T-helper 2 cell treated with Interferon-gamma antibody and Interleukin-4, amounts not matched to agents 100 ng/mL and 5 ng/mL, for 36 hours (primary cell): ENCODE results near the gene KMT2E. TPM values are rescaled to one million over a fixed set of nuclear protein-coding genes. Genes with fewer than 3 reads are reported as not detected.

Experiments used
- intact Hi-C: fragments of 100-400 bp; cut with micrococcal nuclease; formaldehyde crosslinking; loops from one replicate; pipeline ENCODE4 v1.15.1; 2023
- total RNA-seq: library from RNA; stranded (reverse); gene quantifications from 2 replicates; pipeline ENCODE4 v1.2.3, GENCODE V29; 2022

Gene KMT2E
- total RNA-seq, 1 donor from 2014 or later, result 93.4 TPM

DNA sequence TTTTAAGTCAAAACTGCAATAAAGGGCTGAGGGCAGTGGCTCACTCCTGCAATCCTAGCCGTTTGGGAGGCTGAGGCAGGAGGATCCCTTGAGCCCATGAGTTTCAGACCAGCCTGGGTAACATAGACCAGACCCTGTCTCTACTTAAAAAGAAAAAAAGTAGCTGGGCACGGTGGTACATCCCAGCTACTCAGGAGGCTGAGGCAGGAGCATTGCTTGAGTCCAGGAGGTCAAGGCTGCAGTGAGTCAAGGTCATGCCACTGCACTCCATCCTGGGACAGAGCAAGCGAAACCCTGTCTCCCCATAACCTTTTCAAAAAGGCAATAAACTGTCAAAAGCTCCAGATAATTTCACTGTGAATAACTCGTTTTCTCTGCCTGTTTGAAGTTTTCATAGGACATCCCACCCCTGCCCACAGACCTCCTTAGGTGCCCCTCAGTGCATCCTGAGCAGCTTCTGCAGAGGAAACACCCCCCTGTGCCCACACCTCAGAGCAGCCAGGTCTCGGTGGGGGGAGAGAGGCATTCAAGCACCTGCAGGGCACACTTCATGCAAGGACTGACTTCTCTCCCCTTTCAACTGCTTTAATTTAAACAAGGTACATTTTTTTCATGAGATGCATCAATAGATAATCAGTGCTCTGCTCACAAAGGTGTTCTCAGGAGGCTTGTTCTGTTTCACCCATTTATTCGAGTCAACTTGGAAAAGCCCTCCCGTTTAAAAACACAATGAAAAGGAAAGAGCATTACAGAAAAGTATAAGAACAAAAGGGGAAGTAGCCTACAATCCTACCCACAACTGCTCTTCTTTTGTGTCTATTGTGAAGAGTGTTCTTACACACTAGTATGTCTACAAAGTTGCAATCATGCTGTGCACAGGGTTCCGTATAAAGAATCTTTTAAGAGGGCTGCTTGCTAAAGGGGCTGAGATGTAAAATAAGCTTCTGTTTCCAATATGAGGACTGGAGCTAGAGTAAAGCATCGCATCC is 104.9 kb downstream of the KMT2E start:
- intact Hi-C loops, result no loop called here

DNA sequence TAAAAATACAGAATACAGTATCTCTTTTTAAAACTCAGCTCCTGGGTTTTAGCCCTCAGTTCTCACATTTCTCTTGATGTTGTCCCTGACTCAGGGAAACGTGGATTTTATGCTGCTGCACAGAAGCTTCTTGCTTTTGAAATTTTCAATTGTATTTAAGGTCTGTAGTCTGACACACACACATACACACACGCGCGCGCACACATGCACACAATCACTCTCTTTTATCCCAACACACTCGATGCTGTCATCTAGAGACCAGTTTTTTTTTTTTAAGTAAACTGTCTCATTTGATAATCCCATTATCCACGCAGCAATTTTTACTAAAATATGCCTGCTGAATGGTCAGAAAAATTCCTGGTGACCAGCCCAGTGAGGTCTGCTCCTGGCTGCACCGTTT is 108.6 kb downstream of the KMT2E start:
- intact Hi-C loops, result no loop called here

DNA sequence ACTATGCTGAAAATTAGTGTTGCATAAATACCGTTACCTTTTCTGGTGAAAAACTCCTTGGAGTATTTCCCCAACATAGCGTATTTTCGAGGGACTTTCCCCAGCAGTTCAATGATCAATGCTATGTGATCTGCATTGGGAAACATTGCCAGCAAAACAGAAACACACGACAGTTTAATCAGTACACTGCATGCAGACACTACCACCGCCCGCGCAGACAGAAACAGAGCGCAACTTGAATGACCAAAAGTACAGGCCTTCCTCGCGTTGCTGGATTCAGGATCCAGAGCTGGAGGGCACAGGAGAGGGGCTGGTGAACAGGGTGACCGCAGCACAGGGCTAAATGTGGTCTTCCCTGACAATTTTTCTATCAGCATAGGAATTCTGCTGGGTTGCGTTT is 111.7 kb downstream of the KMT2E start:
- intact Hi-C loops, result no loop called here

DNA sequence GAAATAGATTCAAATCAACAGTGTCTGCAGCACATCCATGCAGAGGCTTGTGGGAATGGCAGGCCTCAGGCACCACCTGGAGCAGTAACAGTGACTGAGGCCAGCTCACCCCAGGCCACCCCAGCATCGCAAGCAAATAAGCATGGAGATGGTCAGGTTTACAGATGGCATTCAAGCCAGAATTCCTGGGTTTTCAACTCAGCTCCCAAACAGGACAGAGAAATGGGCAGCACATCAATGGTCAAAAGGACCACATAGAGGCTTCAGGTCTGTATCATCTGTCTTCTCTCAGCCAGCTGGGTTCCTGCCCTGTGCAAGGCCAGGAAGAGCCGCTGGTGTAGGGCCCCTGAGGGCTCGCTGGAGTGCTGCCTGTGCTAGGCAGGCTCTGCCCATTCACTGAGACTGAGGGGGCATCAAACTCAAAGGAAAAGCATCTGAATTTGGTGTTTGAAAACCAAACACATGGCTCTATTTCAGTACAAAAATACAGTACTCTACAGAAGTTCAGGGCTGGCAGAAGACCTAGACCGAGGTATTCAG is 112.5 kb downstream of the KMT2E start:
- intact Hi-C loops, result no loop called here

DNA sequence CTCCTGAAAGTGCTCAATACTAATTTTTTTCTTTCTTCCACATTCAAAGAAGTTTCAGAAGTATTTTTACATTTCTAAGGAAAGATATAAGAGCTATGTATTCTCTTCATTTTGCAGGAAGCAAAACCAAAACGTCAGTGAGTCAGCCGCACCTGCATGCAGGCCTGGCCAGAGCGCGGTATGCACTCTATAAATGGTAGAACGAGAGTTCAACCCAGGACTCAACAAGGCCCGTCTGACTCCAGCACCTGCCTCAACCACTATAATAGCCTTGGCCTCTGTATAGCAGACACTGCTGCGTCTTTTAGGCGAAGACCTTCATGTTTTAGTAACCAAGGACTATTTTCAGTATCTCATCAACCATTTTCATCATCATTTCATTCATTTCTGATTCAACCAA is 113.2 kb downstream of the KMT2E start:
- intact Hi-C loops, result no loop called here

DNA sequence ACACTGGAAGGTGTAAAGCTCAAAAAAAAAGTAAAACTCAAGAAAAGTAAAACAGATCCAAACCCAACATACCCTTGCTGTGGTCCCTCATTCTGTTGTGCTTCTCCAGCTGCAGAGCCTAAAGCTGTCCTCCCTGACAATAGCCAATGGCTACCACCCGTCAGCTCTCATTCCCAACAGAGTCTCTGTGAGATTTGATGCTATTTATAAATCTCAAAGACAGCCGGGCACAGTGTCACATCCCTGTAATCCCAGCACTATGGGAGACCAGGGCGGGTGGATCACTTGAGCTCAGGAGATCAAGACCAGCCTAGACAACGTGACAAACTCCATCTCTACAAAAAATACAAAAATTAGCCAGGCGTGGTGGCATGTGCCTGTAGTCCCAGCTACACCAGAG is 116.0 kb downstream of the KMT2E start:
- intact Hi-C loops, result no loop called here

DNA sequence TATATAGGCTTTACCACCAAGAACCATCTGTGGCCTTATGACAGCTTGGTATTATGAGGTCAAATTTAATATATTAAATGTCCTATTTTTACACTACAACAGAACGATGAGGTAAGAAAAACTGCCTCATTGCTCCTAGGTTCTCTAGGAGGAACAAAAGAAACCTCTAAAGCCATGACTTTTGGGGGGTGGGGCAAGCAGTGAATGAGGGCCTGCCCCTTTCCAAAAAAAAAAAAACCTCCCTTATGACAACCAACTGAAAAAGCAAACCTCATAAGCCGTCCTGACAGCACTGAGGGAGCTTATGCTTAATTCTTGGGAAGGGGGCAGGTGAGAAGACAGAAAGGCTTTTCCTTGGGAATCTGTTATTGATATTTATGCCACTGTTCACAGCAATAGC is 116.6 kb downstream of the KMT2E start:
- intact Hi-C loops, result no loop called here

DNA sequence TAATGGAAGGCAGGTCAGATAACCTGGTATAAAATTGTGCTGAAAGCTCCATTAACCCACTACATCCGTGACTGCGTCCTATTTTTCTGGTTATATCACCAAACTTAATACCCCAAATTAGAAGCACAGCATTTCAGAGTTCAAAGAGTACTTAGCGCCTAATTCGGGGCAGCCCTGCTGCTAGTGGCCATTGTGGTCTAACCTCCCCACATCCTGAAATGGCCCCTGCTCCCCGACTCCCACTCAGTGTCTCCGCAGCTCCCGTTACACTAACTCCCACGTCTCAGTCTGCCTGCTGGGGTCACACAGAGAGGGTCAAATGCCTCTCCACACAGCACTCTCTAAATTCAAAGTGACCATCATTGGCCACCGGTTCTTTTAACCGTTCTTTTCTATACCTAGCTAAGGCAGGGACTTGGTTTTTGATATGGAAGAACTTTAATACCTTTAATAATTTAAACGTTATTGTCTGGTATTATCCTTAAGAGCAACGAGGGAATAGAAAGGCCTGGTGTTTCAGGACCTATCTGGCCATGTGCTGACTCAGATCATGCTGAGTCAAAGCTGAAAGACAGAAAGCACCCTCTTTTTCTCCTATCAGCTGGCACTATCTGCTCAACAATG is 117.1 kb downstream of the KMT2E start:
- intact Hi-C loops, result no loop called here

DNA sequence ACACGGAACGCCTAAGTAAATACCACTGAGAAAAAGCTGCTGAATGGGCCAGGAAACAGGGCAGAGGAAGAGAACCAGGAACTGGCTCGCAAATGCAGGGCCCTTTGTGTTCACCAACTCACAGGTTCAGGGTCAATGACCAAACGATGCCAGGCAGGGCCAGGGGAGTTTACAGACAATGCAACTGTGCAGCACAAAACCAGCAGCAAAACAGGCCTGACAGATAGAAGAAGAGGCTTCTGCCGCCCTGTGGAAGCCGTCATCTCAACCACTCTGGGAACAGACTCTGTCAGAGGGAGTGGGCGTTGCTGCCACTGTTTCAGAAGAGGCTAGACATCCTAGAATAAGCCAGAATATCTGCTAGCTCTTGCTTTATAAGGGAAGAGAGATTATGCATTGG is 117.9 kb downstream of the KMT2E start:
- intact Hi-C loops, result no loop called here

DNA sequence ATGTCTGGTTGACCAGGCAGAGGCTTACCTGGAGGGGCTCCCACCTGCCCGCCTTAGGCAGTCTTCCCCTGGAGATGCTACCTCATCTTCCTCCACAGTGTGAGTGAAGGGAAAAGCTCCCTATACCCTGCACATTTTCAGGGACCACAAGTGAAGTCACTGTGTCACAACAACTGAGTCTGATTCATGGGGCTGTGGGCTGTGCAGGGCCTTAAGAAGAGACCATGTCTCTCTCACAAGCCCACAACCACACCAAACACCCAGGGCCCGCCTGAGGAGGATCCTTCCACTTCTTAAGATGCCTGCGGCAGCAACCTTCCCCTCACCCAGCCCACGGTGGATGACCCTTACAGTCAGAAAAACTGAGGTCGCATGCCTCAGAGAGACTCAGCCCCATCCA is 118.3 kb downstream of the KMT2E start:
- intact Hi-C loops, result no loop called here

DNA sequence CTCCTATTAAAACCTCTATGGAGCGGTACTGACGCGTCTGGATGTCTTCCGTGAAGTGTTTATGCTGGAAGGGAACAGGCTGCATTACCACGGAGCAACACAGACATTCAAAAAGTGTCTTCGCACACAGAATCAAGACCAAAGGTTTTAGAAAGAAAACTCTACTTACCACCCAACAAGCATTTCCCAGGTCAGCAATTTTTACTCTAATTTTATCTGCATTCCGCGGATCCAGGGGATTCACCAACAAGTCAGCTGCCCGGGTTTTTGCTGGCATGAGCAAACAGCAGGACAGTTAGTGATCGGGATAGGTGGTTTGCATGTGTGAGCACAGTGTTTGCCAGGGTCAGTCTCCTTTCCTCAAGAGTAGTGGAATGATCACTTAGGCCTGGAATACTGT is 118.8 kb downstream of the KMT2E start:
- intact Hi-C loops, result no loop called here

DNA sequence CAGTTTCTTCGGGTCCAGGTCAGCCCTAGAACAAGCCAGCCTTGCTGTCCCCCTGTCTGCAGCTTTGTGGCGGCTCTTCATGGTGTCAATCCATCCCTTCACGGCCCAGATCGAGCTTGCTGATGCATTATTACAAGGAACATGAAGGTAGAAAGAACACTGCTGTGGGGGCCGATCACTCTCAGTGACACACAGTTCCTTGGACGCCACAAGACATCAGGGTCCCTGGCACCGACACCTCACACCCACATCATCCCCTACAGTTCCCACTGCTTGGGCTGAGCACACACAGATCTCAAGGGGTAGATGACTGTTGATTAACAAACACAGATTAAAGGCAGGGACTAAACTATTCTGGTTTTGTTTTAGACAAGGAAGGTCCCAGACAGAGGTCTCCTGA is 119.4 kb downstream of the KMT2E start:
- intact Hi-C loops, result no loop called here

DNA sequence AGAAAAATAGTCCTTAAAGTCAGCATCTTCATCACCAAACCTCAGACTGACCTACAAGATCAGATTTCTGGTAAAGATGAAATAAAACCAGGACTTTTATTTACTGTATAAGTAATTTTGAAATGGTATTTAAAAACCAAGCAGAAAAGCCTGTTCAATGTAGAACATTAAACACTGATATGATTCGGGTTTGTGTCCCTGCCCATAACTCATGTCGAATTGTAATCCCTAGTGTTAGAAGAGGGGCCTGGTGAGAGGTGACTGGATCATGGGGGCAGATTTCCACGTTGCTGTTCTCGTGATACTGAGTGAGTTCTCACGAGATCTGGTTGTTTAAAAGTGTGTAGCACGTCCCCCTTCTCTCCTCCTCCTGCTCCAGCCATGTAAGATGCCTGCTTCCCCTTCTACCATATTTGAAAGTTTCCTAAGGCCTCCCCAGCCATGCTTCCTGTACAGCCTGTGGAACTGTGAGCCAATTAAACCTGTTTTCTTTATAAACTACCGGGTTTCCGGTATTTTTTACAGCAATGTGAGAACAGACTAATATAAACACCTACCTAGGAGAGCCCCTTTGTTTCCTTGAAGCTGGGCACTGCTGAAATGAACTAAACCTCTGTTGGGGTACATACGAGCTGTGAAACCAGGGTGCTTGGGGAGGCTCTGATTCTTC is 120.1 kb downstream of the KMT2E start:
- intact Hi-C loops, result no loop called here

DNA sequence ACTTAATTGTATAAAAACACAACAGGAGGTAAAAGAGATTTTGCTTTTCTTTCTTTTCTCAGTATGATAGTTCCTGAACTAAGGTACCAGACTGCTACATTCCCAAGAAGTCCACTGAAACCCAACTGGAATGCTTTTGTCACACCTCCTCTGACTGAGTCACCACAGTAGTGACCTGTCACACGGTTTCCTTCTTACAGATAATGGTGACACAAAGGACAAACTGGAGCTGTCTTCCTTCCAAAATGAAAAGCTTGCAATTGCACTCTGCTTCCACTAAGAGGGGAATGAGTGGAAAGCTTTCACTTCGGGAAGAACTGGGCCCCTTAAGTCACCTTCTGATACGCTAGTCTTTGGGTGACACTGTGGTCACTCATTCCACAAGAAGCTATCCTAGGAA is 122.2 kb downstream of the KMT2E start:
- intact Hi-C loops, result no loop called here

DNA sequence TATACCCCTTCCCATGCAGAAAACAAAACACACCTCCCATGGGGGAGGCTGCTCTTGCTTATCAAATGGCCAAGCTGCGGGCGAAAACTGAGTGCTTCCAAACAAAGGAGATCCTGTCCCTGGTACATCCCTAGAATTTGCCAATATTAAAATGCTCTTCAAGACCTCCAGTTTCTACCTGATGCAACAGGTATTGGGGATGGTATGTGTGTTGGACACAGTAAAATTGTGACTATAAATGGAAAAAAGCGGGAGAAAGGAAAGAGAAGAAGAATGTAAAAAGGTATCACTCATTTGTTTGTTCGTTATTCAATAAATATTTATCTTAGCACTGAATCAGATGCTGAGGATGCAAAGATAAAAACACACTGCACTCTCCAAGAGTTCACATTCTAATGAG is 123.9 kb downstream of the KMT2E start:
- intact Hi-C loops, result no loop called here

DNA sequence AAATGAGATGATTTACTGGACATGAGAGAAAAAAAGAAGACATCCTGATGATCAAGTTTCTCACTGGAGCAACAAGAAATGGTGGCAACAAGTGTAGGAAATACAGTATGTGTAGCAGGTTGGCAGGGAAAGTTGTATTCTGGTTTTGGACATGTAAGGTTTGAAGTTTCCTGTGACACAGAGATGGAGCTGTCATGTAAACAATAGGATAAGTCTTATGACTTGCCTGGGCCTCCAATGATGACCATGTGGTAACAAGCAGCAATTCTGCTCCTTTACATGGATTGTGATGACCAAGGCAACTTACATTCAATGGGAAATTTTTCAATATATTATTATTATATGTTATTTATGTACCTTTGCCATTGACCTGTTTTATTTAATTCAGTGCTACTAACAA is 125.4 kb downstream of the KMT2E start:
- intact Hi-C loops, result no loop called here

DNA sequence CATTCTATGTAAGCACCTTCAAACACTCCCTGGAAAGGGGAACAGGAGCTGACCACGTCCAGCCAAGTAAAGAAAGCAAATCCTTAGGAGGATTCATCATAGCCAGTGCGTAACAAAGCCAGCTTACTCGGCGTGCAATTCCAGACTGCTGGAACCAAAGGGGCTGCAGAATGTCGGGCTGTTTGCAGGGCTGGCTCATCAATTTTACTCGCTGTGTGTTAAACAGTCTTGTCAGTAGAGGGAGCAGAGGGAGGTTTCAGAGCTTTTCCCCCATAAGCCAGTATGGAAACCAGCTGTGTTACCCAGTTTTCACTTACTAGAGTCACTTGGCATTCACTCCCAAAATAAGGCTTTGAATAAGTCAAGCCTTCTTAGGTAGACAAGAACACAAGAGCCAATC is 127.1 kb downstream of the KMT2E start:
- intact Hi-C loops, result no loop called here

DNA sequence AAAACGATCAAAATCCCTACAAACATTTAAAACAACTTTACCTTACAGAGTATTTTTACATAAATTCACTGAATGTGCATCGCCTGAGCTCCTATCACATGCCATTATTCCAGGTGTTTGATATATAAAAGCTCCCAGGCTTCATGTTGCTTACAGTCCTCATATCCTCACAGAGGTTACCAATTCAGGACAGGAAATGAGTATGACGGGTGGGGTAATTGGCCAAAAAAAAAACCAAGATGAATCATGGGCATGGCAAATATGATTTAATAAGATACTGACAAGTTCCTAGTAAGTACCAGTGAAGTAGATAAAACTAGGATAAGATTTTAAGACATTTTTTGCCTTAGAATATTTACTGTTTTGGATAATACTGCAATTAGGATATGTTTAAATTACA is 135.8 kb downstream of the KMT2E start:
- intact Hi-C loops, result loop anchor here (5.0 kb wide), 1 partner anchor 337 kb away; no protein-coding TSS in a partner anchor

DNA sequence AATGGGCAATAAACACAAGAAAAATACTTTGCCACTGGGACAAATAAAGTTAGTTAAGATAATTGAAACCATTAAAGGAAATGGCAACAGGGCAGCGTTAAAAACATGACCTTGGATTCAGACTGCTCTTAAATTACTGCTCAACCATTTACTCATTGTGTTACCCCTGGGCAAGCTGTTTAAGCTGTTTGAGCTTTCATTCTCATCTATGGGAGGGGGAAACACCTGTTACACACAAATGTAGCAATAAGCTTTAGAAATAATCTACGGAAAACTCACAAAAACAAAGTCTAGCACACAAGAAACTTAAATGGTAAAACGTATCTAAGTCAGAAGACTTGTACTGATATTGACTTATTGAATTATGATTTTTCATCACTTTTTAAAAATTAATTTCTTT is 137.1 kb downstream of the KMT2E start:
- intact Hi-C loops, result loop anchor here (5.0 kb wide), 1 partner anchor 336 kb away; no protein-coding TSS in a partner anchor

DNA sequence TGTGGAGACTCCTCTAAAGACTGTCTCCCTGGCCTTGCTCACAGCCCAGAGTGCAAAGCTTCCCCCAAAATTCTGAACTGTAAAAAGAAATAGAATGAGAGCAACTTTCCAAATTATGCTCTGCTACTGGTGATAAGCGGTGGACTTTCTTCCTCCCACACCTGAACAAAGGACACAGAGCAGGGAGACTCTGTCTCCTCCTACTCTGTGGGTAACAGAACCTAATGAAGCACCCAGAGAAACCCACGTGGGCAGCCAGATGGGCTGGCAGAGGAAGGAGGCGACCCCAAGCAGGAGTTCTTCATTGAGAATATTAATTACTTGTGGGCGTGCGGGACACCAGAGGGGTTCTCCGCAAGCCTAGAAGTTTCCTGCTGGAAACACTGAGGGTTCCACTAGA is 139.5 kb downstream of the KMT2E start:
- intact Hi-C loops, result loop anchor here (1.0 to 5.0 kb wide), 3 partner anchors 183 to 334 kb away; no protein-coding TSS in a partner anchor

DNA sequence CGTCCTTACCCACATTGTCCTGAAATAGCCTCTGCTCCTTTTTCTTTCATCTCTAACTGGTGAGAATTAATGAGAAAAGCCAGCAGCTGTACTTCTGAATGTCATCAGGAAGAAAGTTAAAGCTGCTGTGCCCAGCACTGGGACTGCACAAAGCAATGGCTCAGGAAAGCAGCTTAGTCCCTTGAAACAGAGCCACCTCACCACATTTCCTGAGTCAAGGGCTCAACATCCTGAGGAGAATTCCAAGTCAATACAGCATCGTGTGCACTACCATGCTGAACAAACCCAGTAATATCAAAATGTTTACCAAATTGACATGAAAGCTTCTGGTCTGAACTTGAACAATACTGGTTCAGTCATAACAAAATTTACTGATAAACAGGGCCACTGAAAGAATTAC is 140.1 kb downstream of the KMT2E start:
- intact Hi-C loops, result loop anchor here (5.0 kb wide), 1 partner anchor 333 kb away; no protein-coding TSS in a partner anchor

DNA sequence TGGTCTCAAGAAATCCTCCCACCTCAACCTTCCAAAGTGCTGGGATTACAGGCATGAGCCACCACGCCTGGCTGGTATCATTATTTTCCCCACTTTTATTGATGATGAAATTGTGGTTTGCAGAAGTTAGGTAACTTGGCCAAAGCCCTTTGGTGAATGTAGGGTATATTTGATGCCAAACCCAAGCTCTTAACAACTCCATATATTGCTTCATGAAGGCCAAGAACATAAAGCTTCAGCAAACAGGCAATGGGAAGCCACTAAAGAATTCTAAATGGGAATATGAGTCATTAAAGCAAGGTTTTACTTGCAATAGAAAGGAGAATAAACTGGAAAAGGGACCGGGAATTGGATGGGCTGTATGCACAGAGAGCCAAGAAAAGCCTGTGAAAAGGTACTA is 142.7 kb downstream of the KMT2E start:
- intact Hi-C loops, result no loop called here
